ENCODE results near the gene LEKR1. TPM values are rescaled to one million over a fixed set of nuclear protein-coding genes. Genes with fewer than 3 reads are reported as not detected.
A peak's percentile ranks its signal among the peaks of the same experiment; 100 is the strongest.

Gene LEKR1
- total and polyA plus RNA-seq, 11 donors: 0.22 to 1.8 (median 0.89) TPM; not detected in 1

DNA sequence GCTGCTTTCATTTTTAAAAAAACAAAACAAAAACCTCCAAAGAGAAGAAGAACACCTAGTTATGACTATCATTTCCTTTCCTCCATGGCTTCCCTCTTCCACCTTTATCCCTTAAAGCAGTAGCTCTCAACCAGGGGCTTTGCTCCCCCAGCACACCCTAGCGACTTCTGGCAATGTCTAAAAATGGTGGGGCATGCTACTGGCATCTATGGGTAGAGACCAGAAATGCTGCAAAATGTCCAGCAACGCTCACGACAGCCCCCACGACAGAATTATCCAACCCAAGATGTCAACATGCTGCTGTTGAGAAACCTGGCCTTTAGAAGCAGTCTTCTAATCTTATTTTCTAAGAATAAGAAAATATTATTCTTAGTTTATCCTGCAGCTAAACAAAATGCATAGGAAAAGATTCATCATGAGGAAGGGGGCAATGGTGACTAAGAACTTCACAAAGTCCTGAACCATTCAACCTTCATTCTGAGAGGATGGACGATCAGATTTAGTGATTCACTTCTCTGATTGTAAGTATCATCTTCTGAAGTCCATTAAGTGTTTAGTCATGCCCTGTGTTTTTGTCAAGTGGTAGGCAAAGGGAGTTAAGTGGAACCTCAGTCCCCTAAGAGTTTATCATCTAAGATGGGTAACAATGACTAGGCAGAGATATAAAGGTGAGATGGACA lies 252.1 kb downstream of the LEKR1 start:
- no peak for DNase-seq
- no peak overlapping the region for H3K4me3 ChIP-seq
- no peak for ATAC-seq
- no peaks in the 10 kb centered on the region for H3K9me3 ChIP-seq
- intact Hi-C loops (cut with DNase I): loop anchor here in 2 of 10 donors (5.0 to 10.0 kb wide), 2 partner anchors 243 to 316 kb away; no protein-coding TSS in a partner anchor
- WGBS, 4 donors: 68 to 78% (median 75%) methylated on average over 5 of the region's 5 CpGs
- TF ChIP-seq, protein P1, sequence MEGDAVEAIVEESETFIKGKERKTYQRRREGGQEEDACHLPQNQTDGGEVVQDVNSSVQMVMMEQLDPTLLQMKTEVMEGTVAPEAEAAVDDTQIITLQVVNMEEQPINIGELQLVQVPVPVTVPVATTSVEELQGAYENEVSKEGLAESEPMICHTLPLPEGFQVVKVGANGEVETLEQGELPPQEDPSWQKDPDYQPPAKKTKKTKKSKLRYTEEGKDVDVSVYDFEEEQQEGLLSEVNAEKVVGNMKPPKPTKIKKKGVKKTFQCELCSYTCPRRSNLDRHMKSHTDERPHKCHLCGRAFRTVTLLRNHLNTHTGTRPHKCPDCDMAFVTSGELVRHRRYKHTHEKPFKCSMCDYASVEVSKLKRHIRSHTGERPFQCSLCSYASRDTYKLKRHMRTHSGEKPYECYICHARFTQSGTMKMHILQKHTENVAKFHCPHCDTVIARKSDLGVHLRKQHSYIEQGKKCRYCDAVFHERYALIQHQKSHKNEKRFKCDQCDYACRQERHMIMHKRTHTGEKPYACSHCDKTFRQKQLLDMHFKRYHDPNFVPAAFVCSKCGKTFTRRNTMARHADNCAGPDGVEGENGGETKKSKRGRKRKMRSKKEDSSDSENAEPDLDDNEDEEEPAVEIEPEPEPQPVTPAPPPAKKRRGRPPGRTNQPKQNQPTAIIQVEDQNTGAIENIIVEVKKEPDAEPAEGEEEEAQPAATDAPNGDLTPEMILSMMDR (IDR thresholded peaks at IDR 0.05): no peak
- TF ChIP-seq POLR2A (IDR thresholded peaks at IDR 0.05): no peak
- no peaks in the 10 kb centered on the region for H3K27me3 ChIP-seq
- H3K36me3 ChIP-seq: no peaks in the 10 kb centered on the region
- H3K4me1 ChIP-seq: peaks cover 0 to 31% (median 10%) of the 10 kb centered on the region in 12 donors
- H3K27ac ChIP-seq: peak overlapping the region in 5 of 12 donors; percentile 31 to 69 (median 33)

DNA sequence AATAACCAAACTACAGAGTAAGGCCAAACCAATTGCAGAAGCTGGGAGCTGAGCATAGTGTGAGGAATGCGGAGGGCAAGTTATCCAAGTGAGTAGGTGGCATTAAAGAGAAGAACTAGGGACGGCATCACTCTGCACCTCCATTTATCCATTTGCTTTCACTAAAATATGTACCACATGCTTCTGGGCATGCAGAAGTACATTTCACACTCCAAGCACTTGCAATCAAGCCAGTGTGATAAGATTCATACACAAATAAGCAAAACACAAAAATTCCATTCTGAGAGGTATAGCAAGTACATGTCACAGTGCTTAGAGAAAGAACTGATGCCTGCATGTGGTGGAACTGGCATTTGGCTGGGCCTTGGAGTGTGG lies 252.6 kb downstream of the LEKR1 start:
- DNase-seq (no peak), ATAC-seq (no peak)
- Histone ChIP-seq H3K27me3 (no peaks in the 10 kb centered on the region), H3K27ac (no peak overlapping the region), H3K4me3 (no peak overlapping the region), H3K36me3 (no peaks in the 10 kb centered on the region), H3K9me3 (no peaks in the 10 kb centered on the region), H3K4me1 (peaks cover 0 to 31% (median 10%) of the 10 kb centered on the region in 12 donors)
- WGBS, 4 donors: 64 to 89% (median 84%) methylated on average over 2 of the region's 2 CpGs
- intact Hi-C loops (cut with DNase I): loop anchor here in 2 of 10 donors (5.0 to 10.0 kb wide), 2 partner anchors 244 to 316 kb away; no protein-coding TSS in a partner anchor
- TF ChIP-seq, protein P1 (IDR thresholded peaks at IDR 0.05): no peak
- TF ChIP-seq POLR2A (IDR thresholded peaks at IDR 0.05): no peak

DNA sequence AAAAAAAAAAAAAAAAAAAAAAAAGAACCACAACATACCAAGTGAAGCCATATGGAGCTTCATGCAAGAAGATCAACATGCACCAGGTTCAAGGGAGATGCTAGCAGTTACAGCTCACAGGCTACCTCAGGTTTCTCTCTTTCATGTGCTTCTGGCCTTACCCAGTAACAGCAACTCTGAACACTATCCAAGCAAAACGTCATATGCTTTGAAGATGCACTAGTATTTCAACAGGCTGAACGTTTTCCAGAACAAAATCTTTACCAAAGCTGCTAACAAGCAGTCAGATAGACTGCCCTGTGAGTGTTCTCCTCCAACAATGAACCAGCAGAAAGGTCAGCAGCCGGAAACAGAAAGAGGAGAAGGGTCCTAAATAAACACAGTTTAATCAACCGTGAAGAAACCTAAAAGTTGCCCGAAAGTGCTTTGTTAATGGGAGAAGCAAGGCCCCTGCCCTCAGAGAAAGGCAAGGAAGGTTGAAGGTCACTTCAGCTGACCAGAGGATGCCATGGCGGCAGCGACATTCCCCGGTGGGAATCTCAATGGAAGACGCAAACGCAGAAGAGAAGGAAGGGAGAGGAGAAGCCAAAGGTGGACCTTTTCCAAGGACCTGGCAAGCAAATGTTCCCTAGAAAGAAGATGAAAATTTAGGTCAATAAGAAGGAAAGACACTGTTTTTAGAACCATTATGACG lies 253.7 kb downstream of the LEKR1 start:
- intact Hi-C loops (cut with DNase I): loop anchor here (2.0 to 10.0 kb wide), 17 partner anchors 52 to 933 kb away; partner anchors contain the start of genes LEKR1 (in 3 of the 10), TIPARP (in 2 of the 10) and SSR3 (in 1 of the 10)
- 78 to 81% (median 80%) methylated on average over 11 of the region's 11 CpGs for WGBS, 4 donors
- Histone ChIP-seq H3K36me3 (no peaks in the 10 kb centered on the region), H3K9me3 (no peaks in the 10 kb centered on the region), H3K4me1 (peaks cover 0 to 31% (median 10%) of the 10 kb centered on the region in 12 donors), H3K4me3 (no peak overlapping the region), H3K27ac (peak overlapping the region in 1 of 12 donors; percentile 65), H3K27me3 (no peaks in the 10 kb centered on the region)
- ATAC-seq (no peak), DNase-seq (no peak)
- TF ChIP-seq, protein P1 (IDR thresholded peaks at IDR 0.05): no peak
- no peak for TF ChIP-seq POLR2A (IDR thresholded peaks at IDR 0.05)
